Large intestine (tissue), 3 donors: Measurements from ENCODE around the gene LCP2. TPM values are rescaled to one million over a fixed set of nuclear protein-coding genes. Genes with fewer than 3 reads are reported as not detected.
"Not testable (repeated sequence)": the region's sequence is repeated elsewhere in the genome, so short reads cannot be mapped to it uniquely, and the experiment has no call there.

ENCODE experiments used
- DNase-seq, 2 donors: peaks; one replicate each; pipeline versions ENCODE4 v3.0.0 to v3.0.0-alpha.2; 2013
- H3K27ac ChIP-seq: one replicate; pipeline ENCODE4 v1.5.1; 2013; ENCODE audit warnings: low read length
- H3K27me3 ChIP-seq: 2 replicates; pipeline ENCODE4 v1.6.1; 2013; ENCODE audit warnings: low read length; ENCODE audit not compliant: control insufficient read depth, insufficient read depth
- H3K36me3 ChIP-seq: 2 replicates; pipeline ENCODE4 v1.6.1; 2013; ENCODE audit warnings: low read length; ENCODE audit not compliant: control insufficient read depth, insufficient read depth
- H3K4me1 ChIP-seq: one replicate; pipeline ENCODE4 v1.6.1; 2013; ENCODE audit warnings: low read length; ENCODE audit not compliant: control insufficient read depth, insufficient read depth
- H3K4me3 ChIP-seq: one replicate; pipeline ENCODE4 v1.5.1; 2013; ENCODE audit warnings: low read length
- H3K9me3 ChIP-seq: one replicate; pipeline ENCODE4 v1.6.1; 2013; ENCODE audit warnings: mild to moderate bottlenecking, low read depth, low read length, moderate library complexity; ENCODE audit not compliant: control insufficient read depth
- WGBS: methylation state at CpG from one replicate; pipeline ENCODE4 v1.1.5; 2013; ENCODE audit warnings: low lambda C conversion rate; ENCODE audit not compliant: insufficient coverage; 5-methylcytosine and 5-hydroxymethylcytosine counted together
- polyA plus RNA-seq: library from polyadenylated mRNA; unstranded; fragments of 120-200 nt; gene quantifications from one replicate; pipeline ENCODE4 v1.2.1, GENCODE V29; 2013

LCP2 gene
- polyA plus RNA-seq, 1 donor, result 15.6 TPM

- no peak for DNase-seq
- Histone ChIP-seq H3K4me3 (no peak overlapping the region), H3K9me3 (no peaks in the 10 kb centered on the region), H3K36me3 (no peaks in the 10 kb centered on the region), H3K27me3 (peaks cover 2% of the 10 kb centered on the region), H3K4me1 (no peaks in the 10 kb centered on the region), H3K27ac (no peak overlapping the region)
- no CpG with 5 or more reads among the region's 3 CpGs for WGBS
Measured at GRCh38 chr5:170250810-170251317, 46.7 kb downstream of the LCP2 start.

- no peak for DNase-seq
- no peak overlapping the region for H3K4me3 ChIP-seq
- no peaks in the 10 kb centered on the region for H3K9me3 ChIP-seq
- H3K36me3 ChIP-seq, result no peaks in the 10 kb centered on the region
- no peaks in the 10 kb centered on the region for H3K4me1 ChIP-seq
- no peak overlapping the region for H3K27ac ChIP-seq
- peaks cover 2% of the 10 kb centered on the region for H3K27me3 ChIP-seq
- WGBS, result 100% methylated on average over 1 of the region's 4 CpGs
Measured at GRCh38 chr5:170249355-170249754, 48.2 kb downstream of the LCP2 start.

DNA sequence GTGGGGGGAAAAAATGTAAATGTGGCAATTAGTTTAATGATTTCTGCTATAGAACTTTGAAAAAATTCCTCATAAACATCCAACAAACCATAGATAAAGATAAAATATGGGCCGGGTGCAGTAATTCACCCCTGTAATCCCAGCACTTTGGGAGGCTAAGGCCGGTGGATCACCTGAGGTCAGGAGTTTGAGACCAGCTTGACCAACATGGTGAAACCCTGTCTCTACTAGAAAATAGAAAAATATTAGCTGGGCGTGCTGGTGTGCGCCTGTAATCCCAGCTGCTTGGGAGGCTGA is 48.7 kb downstream of the LCP2 start:
- not testable (repeated sequence) for DNase-seq, H3K9me3 ChIP-seq, H3K36me3 ChIP-seq, H3K27me3 ChIP-seq, H3K27ac ChIP-seq, H3K4me3 ChIP-seq, H3K4me1 ChIP-seq
- no CpG with 5 or more reads among the region's 4 CpGs for WGBS

GRCh38 chr5:170248172-170248930 is 49.2 kb downstream of the LCP2 start:
- Histone ChIP-seq H3K9me3 (no peaks in the 10 kb centered on the region), H3K36me3 (no peaks in the 10 kb centered on the region), H3K4me1 (no peaks in the 10 kb centered on the region), H3K27ac (no peak overlapping the region), H3K4me3 (no peak overlapping the region), H3K27me3 (peaks cover 2% of the 10 kb centered on the region)
- no peak for DNase-seq
- WGBS, result 60% methylated on average over 1 of the region's 6 CpGs

DNA sequence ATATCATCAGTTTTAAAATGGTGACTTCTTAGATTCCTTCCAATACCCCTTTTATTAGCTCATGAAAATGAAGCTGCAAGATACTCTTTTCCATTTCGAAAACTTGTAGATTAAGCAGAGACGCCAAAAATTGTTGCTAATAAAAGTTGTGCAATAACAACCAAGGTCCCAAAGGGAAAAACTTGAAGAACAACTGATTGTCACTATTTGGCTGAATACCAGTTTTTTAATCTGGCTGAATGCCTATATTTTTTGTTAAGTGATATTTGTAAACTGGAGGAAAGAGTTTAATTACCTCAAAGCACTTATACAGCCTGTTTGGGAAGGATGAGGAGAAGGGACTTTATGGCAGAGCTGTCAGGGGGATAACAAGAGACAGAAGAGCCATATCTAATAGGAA is 50.2 kb downstream of the LCP2 start:
- peaks cover 2% of the 10 kb centered on the region for H3K27me3 ChIP-seq
- DNase-seq, result no peak
- H3K27ac ChIP-seq, result no peak overlapping the region
- no peaks in the 10 kb centered on the region for H3K4me1 ChIP-seq
- H3K4me3 ChIP-seq, result no peak overlapping the region
- H3K36me3 ChIP-seq, result no peaks in the 10 kb centered on the region
- no peaks in the 10 kb centered on the region for H3K9me3 ChIP-seq
- 67% methylated on average over 1 of the region's 2 CpGs for WGBS

GRCh38 chr5:170246126-170246870 is 51.3 kb downstream of the LCP2 start:
- H3K27ac ChIP-seq, result no peak overlapping the region
- H3K4me1 ChIP-seq, result no peaks in the 10 kb centered on the region
- no peak for DNase-seq
- 82% methylated on average over 2 of the region's 4 CpGs for WGBS
- no peaks in the 10 kb centered on the region for H3K27me3 ChIP-seq
- H3K4me3 ChIP-seq, result no peak overlapping the region
- no peaks in the 10 kb centered on the region for H3K36me3 ChIP-seq
- no peaks in the 10 kb centered on the region for H3K9me3 ChIP-seq

DNA sequence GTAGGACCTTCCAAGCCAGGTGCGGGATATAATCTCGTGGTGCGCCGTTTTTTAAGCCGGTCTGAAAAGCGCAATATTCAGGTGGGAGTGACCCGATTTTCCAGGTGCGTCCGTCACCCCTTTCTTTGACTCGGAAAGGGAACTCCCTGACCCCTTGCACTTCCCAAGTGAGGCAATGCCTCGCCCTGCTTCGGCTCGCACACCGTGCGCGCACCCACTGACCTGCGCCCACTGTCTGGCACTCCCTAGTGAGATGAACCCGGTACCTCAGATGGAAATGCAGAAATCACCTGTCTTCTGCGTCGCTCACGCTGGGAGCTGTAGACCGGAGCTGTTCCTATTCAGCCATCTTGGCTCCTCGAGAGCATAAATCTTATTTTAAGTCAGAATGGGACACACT is 52.1 kb downstream of the LCP2 start:
- H3K4me3 ChIP-seq, DNase-seq, H3K4me1 ChIP-seq, H3K36me3 ChIP-seq, H3K27me3 ChIP-seq, H3K9me3 ChIP-seq, H3K27ac ChIP-seq: not testable (repeated sequence)
- WGBS, result 100% methylated on average over 1 of the region's 23 CpGs

DNA sequence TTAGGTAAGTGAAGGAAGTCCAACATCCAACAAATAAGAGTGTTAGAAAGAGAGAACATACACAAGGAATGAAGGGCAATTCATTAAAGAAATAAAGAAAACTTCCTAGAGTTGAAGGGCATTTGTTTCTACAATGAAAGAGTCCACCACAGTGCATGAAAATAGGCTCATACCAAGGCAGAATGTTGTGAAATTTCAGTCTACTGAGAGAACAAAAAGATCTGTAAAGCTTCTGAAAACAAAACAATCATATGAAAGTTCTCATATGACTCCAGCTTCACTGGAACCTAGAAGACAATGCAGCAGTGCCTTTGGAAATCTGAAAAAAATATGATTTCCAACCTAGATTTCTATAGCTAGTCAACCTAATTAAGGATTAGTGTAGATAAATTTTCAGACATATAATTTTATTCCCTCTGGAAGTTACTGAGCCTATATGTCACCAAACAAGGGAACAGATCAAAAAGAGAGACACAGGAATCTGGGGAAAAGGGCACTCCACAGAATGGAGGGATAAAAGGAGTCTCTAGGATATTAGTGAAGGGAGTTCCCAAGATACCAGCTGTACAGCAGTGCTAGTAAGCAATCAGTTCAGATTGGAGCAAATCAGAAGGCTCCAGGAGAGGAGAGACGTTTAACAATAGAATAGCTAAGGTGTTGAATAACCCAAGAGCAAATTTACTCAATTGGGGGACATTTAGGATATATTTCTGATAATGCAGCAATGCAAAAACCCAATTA is 59.0 kb downstream of the LCP2 start:
- H3K27ac ChIP-seq, result no peak overlapping the region
- H3K4me1 ChIP-seq, result no peaks in the 10 kb centered on the region
- DNase-seq, result no peak
- no peak overlapping the region for H3K4me3 ChIP-seq
- H3K27me3 ChIP-seq, result no peaks in the 10 kb centered on the region
- H3K36me3 ChIP-seq, result no peaks in the 10 kb centered on the region
- WGBS, result no CpG with 5 or more reads among the region's 1 CpG
- H3K9me3 ChIP-seq, result no peaks in the 10 kb centered on the region

GRCh38 chr5:170235876-170236864 is 61.4 kb downstream of the LCP2 start:
- no peak for DNase-seq
- no CpG with 5 or more reads among the region's 3 CpGs for WGBS
- no peaks in the 10 kb centered on the region for H3K27me3 ChIP-seq

More at GRCh38 chr5:170235876-170236864, 61.4 kb downstream of the LCP2 start:
- no peaks in the 10 kb centered on the region for H3K36me3 ChIP-seq
- H3K27ac ChIP-seq, result no peak overlapping the region
- peaks cover 4% of the 10 kb centered on the region for H3K9me3 ChIP-seq
- H3K4me1 ChIP-seq, result no peaks in the 10 kb centered on the region
- H3K4me3 ChIP-seq, result no peak overlapping the region
